Thyroid gland (tissue), 4 donors: Measurements from ENCODE around the gene ANO2. TPM values are rescaled to one million over a fixed set of nuclear protein-coding genes. Genes with fewer than 3 reads are reported as not detected.

ENCODE experiments used
- DNase-seq, 2 donors: peaks; one replicate each; pipeline ENCODE4 v3.0.0-alpha.2; 2019
- H3K27ac ChIP-seq, 3 donors: fragments of 200-600 bp; sonication (generic); 1 replicate in 2 of 3; 2 replicates in 1 of 3; pipeline ENCODE4 v1.5.1; 2016 to 2019; ENCODE audit warnings: mild to moderate bottlenecking in 1 of 3, moderate library complexity in 1 of 3
- H3K27me3 ChIP-seq: fragments of 200-600 bp; sonication (generic); one replicate; pipeline ENCODE4 v1.5.1; 2019
- H3K36me3 ChIP-seq, 2 donors: fragments of 200-600 bp; sonication (generic); one replicate each; pipeline ENCODE4 v1.5.1; 2016 to 2019
- H3K4me1 ChIP-seq, 2 donors: fragments of 200-600 bp; sonication (generic); one replicate each; pipeline ENCODE4 v1.5.1; 2017 to 2019
- H3K4me3 ChIP-seq, 3 donors: fragments of 200-600 bp; sonication (generic); replicated peaks in 1 of 3; 1 replicate in 2 of 3; 2 replicates in 1 of 3; pipeline ENCODE4 v1.5.1; 2016; ENCODE audit warnings: mild to moderate bottlenecking in 1 of 3
- H3K9me3 ChIP-seq: fragments of 200-600 bp; sonication (generic); one replicate; pipeline ENCODE4 v1.5.1; 2017
- CTCF ChIP-seq, 6 experiments: fragments of 200-600 bp in 3 of 6; fragments of 450-650 bp in 3 of 6; sonication (generic) in 3 of 6; IDR thresholded peaks; one replicate each; pipeline ENCODE4 v1.5.1; 2016 to 2019; ENCODE audit warnings: antibody characterized with exemption in 6 of 6, mild to moderate bottlenecking in 2 of 6, inconsistent platforms in 1 of 6, moderate library complexity in 1 of 6
- POLR2A ChIP-seq, 2 donors: fragments of 450-650 bp; IDR thresholded peaks; one replicate each; pipeline ENCODE4 v1.6.1; 2017; ENCODE audit warnings: antibody characterized with exemption in 2 of 2, mild to moderate bottlenecking in 2 of 2, moderate library complexity in 1 of 2
- WGBS, 2 donors: methylation state at CpG; one replicate each; pipeline ENCODE4 v1.1.5; 2017; 5-methylcytosine and 5-hydroxymethylcytosine counted together
- intact Hi-C: fragments of 100-400 bp; cut with DNase I; formaldehyde crosslinking; loops from one replicate; pipeline ENCODE4 v1.15.1; 2023
- total RNA-seq, 4 donors: library from RNA; depleted of rRNA; stranded (reverse); fragments of >200 nt; gene quantifications; one replicate each; pipeline ENCODE4 v1.2.3, GENCODE V29; 2016

The ANO2 gene
- total RNA-seq, 4 donors from 2014 or later: 0.78 to 7.0 (median 2.2) TPM

GRCh38 chr12:5785601-5786000 is 159.5 kb downstream of the ANO2 start:
- WGBS, 2 donors: 92 to 95% methylated on average over 5 of the region's 5 CpGs
- TF ChIP-seq POLR2A (IDR thresholded peaks at IDR 0.05) (no peak), CTCF (IDR thresholded peaks at IDR 0.05) (no peak)

GRCh38 chr12:5784462-5785130 is 160.5 kb downstream of the ANO2 start:
- Histone ChIP-seq H3K4me1 (no peaks in the 10 kb centered on the region), H3K27me3 (no peaks in the 10 kb centered on the region), H3K4me3 (no peak overlapping the region), H3K36me3 (no peaks in the 10 kb centered on the region), H3K27ac (no peak overlapping the region), H3K9me3 (no peaks in the 10 kb centered on the region)
- TF ChIP-seq CTCF (IDR thresholded peaks at IDR 0.05): no peak
- no peak for TF ChIP-seq POLR2A (IDR thresholded peaks at IDR 0.05)
- intact Hi-C loops: no loop called here
- 62 to 73% methylated on average over 3 of the region's 3 CpGs for WGBS, 2 donors
- DNase-seq: no peak

More at GRCh38 chr12:5785601-5786000, 159.5 kb downstream of the ANO2 start:
- DNase-seq: no peak
- no peak overlapping the region for H3K4me3 ChIP-seq
- no peaks in the 10 kb centered on the region for H3K9me3 ChIP-seq
- H3K27ac ChIP-seq: no peak overlapping the region
- no peaks in the 10 kb centered on the region for H3K36me3 ChIP-seq
- H3K27me3 ChIP-seq: no peaks in the 10 kb centered on the region
- H3K4me1 ChIP-seq: no peaks in the 10 kb centered on the region
- intact Hi-C loops: no loop called here

- Histone ChIP-seq H3K27me3 (no peaks in the 10 kb centered on the region), H3K36me3 (no peaks in the 10 kb centered on the region), H3K27ac (no peak overlapping the region), H3K4me3 (no peak overlapping the region), H3K4me1 (no peaks in the 10 kb centered on the region), H3K9me3 (no peaks in the 10 kb centered on the region)
- DNase-seq: no peak
- intact Hi-C loops: no loop called here
- TF ChIP-seq POLR2A (IDR thresholded peaks at IDR 0.05): no peak
- no peak for TF ChIP-seq CTCF (IDR thresholded peaks at IDR 0.05)
- WGBS, 2 donors: 84 to 87% methylated on average over 4 of the region's 4 CpGs
These were observed 161.7 kb downstream of the ANO2 start for GRCh38 chr12:5783289-5783920.

GRCh38 chr12:5780536-5780935 is 164.5 kb downstream of the ANO2 start:
- H3K27ac ChIP-seq: no peak overlapping the region
- no peak for DNase-seq
- WGBS, 2 donors: 58 to 60% methylated on average over 8 of the region's 8 CpGs
- intact Hi-C loops: no loop called here
- H3K4me1 ChIP-seq: no peaks in the 10 kb centered on the region
- no peak overlapping the region for H3K4me3 ChIP-seq
- no peaks in the 10 kb centered on the region for H3K27me3 ChIP-seq
- H3K9me3 ChIP-seq: no peaks in the 10 kb centered on the region
- TF ChIP-seq POLR2A (IDR thresholded peaks at IDR 0.05): no peak
- TF ChIP-seq CTCF (IDR thresholded peaks at IDR 0.05): no peak
- H3K36me3 ChIP-seq: no peaks in the 10 kb centered on the region

GRCh38 chr12:5779401-5779800 is 165.7 kb downstream of the ANO2 start:
- intact Hi-C loops: no loop called here
- H3K36me3 ChIP-seq: no peaks in the 10 kb centered on the region
- no peaks in the 10 kb centered on the region for H3K9me3 ChIP-seq
- no peak overlapping the region for H3K4me3 ChIP-seq
- no peak for TF ChIP-seq POLR2A (IDR thresholded peaks at IDR 0.05)
- no peak for TF ChIP-seq CTCF (IDR thresholded peaks at IDR 0.05)
- DNase-seq: no peak
- H3K4me1 ChIP-seq: no peaks in the 10 kb centered on the region
- H3K27me3 ChIP-seq: no peaks in the 10 kb centered on the region
- WGBS, 2 donors: 80 to 90% methylated on average over 5 of the region's 5 CpGs
- no peak overlapping the region for H3K27ac ChIP-seq
